H9 (cell line): ENCODE data around the gene MICU1. TPM values are rescaled to one million over a fixed set of nuclear protein-coding genes. Genes with fewer than 3 reads are reported as not detected.
"Not testable (repeated sequence)": the region's sequence is repeated elsewhere in the genome, so short reads cannot be mapped to it uniquely, and the experiment has no call there.

ENCODE experiments used
- DNase-seq: peaks from one replicate; pipeline ENCODE4 v3.0.0-alpha.2; 2017
- H2AFZ ChIP-seq: one replicate; pipeline ENCODE4 v1.6.1; 2013; ENCODE audit warnings: mild to moderate bottlenecking, low read length, control low read depth, moderate library complexity
- H2AK5ac ChIP-seq: 2 replicates; pipeline ENCODE4 v1.6.1; 2013; ENCODE audit warnings: low read length, control low read depth, mixed read lengths; ENCODE audit not compliant: insufficient read length
- H2BK120ac ChIP-seq: one replicate; pipeline ENCODE4 v1.6.1; 2013; ENCODE audit warnings: low read depth, mild to moderate bottlenecking, low read length, control low read depth, inconsistent platforms; ENCODE audit not compliant: poor library complexity, severe bottlenecking
- H2BK12ac ChIP-seq: 2 replicates; pipeline ENCODE4 v1.6.1; 2013; ENCODE audit warnings: low read length, control low read depth, mixed read lengths, low read depth; ENCODE audit not compliant: insufficient read length
- H2BK15ac ChIP-seq: 2 replicates; pipeline ENCODE4 v1.6.1; 2013; ENCODE audit warnings: low read depth, low read length, control low read depth
- H2BK20ac ChIP-seq: one replicate; pipeline ENCODE4 v1.6.1; 2013; ENCODE audit warnings: low read depth, mild to moderate bottlenecking, low read length, control low read depth, inconsistent platforms; ENCODE audit not compliant: poor library complexity, severe bottlenecking
- H2BK5ac ChIP-seq: 2 replicates; pipeline ENCODE4 v1.6.1; 2013; ENCODE audit warnings: low read length, control low read depth, mixed read lengths; ENCODE audit not compliant: insufficient read length
- H3K14ac ChIP-seq: 2 replicates; pipeline ENCODE4 v1.6.1; 2013; ENCODE audit warnings: low read length, control low read depth; ENCODE audit not compliant: insufficient read depth
- H3K18ac ChIP-seq: 2 replicates; pipeline ENCODE4 v1.6.1; 2013; ENCODE audit warnings: low read depth, mild to moderate bottlenecking, mixed read lengths, low read length, control low read depth; ENCODE audit not compliant: insufficient read length
- H3K23ac ChIP-seq: 2 replicates; pipeline ENCODE4 v1.6.1; 2013; ENCODE audit warnings: low read length, control low read depth, mixed read lengths, low read depth; ENCODE audit not compliant: insufficient read length
- H3K23me2 ChIP-seq: 2 replicates; pipeline ENCODE4 v1.6.1; 2013; ENCODE audit warnings: low read depth, mild to moderate bottlenecking, mixed read lengths, low read length, control low read depth; ENCODE audit not compliant: insufficient read length, poor library complexity, severe bottlenecking
- H3K27ac ChIP-seq: 2 replicates; pipeline ENCODE4 v1.5.1; 2013; ENCODE audit warnings: low read length, control low read depth, mixed read lengths, low read depth; ENCODE audit not compliant: insufficient read length
- H3K27me3 ChIP-seq: 2 replicates; pipeline ENCODE4 v1.6.1; 2013; ENCODE audit warnings: low read length, control low read depth, inconsistent platforms; ENCODE audit not compliant: insufficient read depth
- H3K4ac ChIP-seq: 2 replicates; pipeline ENCODE4 v1.6.1; 2013; ENCODE audit warnings: low read depth, mild to moderate bottlenecking, control low read depth, inconsistent platforms, low read length, moderate library complexity
- H3K4me1 ChIP-seq: 2 replicates; pipeline ENCODE4 v1.6.1; 2013; ENCODE audit warnings: low read length, control low read depth, inconsistent platforms; ENCODE audit not compliant: insufficient read depth
- H3K4me2 ChIP-seq: 2 replicates; pipeline ENCODE4 v1.6.1; 2013; ENCODE audit warnings: low read length, control low read depth, mixed read lengths; ENCODE audit not compliant: insufficient read length, insufficient read depth
- H3K56ac ChIP-seq: 2 replicates; pipeline ENCODE4 v1.6.1; 2013; ENCODE audit warnings: low read depth, mild to moderate bottlenecking, mixed read lengths, low read length, control low read depth; ENCODE audit not compliant: insufficient read length
- H3K79me1 ChIP-seq: 2 replicates; pipeline ENCODE4 v1.6.1; 2013; ENCODE audit warnings: low read depth, mild to moderate bottlenecking, moderate library complexity, low read length, control low read depth, inconsistent platforms; ENCODE audit not compliant: insufficient read depth, poor library complexity, severe bottlenecking
- H3K79me2 ChIP-seq: 2 replicates; pipeline ENCODE4 v1.6.1; 2013; ENCODE audit warnings: low read length, control low read depth, inconsistent platforms; ENCODE audit not compliant: insufficient read depth
- H3K9ac ChIP-seq: 2 replicates; pipeline ENCODE4 v1.6.1; 2013; ENCODE audit warnings: low read length, control low read depth, mixed read lengths; ENCODE audit not compliant: insufficient read length; ENCODE audit errors: extremely low read depth
- H3K9me3 ChIP-seq: one replicate; pipeline ENCODE4 v1.6.1; 2013; ENCODE audit warnings: low read depth, low read length, inconsistent platforms; ENCODE audit not compliant: control insufficient read depth
- H3T11ph ChIP-seq: one replicate; pipeline ENCODE4 v1.6.1; 2013; ENCODE audit warnings: mild to moderate bottlenecking, low read length, control low read depth, inconsistent platforms
- H4K20me1 ChIP-seq: one replicate; pipeline ENCODE4 v1.6.1; 2013; ENCODE audit not compliant: control insufficient read depth, insufficient read length, insufficient read depth
- H4K5ac ChIP-seq: 2 replicates; pipeline ENCODE4 v1.6.1; 2013; ENCODE audit warnings: low read depth, mild to moderate bottlenecking, mixed read lengths, low read length, control low read depth; ENCODE audit not compliant: insufficient read length
- H4K8ac ChIP-seq: replicated peaks from 2 replicates; pipeline ENCODE4 v1.6.1; 2013; ENCODE audit warnings: low read length, control low read depth, mixed read lengths, low read depth; ENCODE audit not compliant: insufficient read length
- H4K91ac ChIP-seq: 2 replicates; pipeline ENCODE4 v1.6.1; 2013; ENCODE audit warnings: low read depth, mild to moderate bottlenecking, moderate library complexity, mixed read lengths, low read length, control low read depth; ENCODE audit not compliant: insufficient read length
- H3K27ac Mint-ChIP-seq, 3 experiments: 2 replicates in 2 of 3; 3 replicates in 1 of 3; pipeline ENCODE4 v1.8.0; 2020 to 2021; ENCODE audit warnings: mixed read lengths in 3 of 3, mild to moderate bottlenecking in 1 of 3, moderate library complexity in 1 of 3
- H3K27me3 Mint-ChIP-seq: 2 replicates; pipeline ENCODE4 v1.8.0; 2021; ENCODE audit warnings: low read depth, mild to moderate bottlenecking, moderate library complexity, mixed read lengths
- H3K36me3 Mint-ChIP-seq, 3 experiments: 2 replicates in 2 of 3; 3 replicates in 1 of 3; pipeline ENCODE4 v1.8.0; 2020 to 2021; ENCODE audit warnings: low read depth in 3 of 3, mixed read lengths in 3 of 3; ENCODE audit not compliant: insufficient read depth in 1 of 3
- H3K4me1 Mint-ChIP-seq, 2 experiments: 2 replicates each; pipeline ENCODE4 v1.8.0; 2020; ENCODE audit warnings: mixed read lengths in 2 of 2
- H3K4me3 Mint-ChIP-seq, 2 experiments: 2 replicates in 1 of 2; 3 replicates in 1 of 2; pipeline ENCODE4 v1.8.0; 2020 to 2021; ENCODE audit warnings: mild to moderate bottlenecking in 2 of 2, mixed read lengths in 2 of 2, moderate library complexity in 1 of 2
- H3K9me3 Mint-ChIP-seq, 2 experiments: 2 replicates in 1 of 2; 3 replicates in 1 of 2; pipeline ENCODE4 v1.8.0; 2020; ENCODE audit warnings: mild to moderate bottlenecking in 2 of 2, mixed read lengths in 2 of 2, moderate library complexity in 1 of 2
- WGBS: extraction: QIAGEN DNeasy Blood & Tissue Kit; methylation state at CpG from one replicate; pipeline ENCODE4 v1.1.7; 2013; ENCODE audit warnings: missing lambda C conversion rate, low lambda C conversion rate, mixed read lengths; ENCODE audit not compliant: insufficient read length; ENCODE audit errors: extremely low coverage; 5-methylcytosine and 5-hydroxymethylcytosine counted together
- total RNA-seq: library from RNA; stranded (reverse); gene quantifications from 2 replicates; pipeline ENCODE4 v1.2.1, GENCODE V29; 2021

MICU1 gene
- total RNA-seq, 1 experiment from 2014 or later: 33.2 TPM

DNA sequence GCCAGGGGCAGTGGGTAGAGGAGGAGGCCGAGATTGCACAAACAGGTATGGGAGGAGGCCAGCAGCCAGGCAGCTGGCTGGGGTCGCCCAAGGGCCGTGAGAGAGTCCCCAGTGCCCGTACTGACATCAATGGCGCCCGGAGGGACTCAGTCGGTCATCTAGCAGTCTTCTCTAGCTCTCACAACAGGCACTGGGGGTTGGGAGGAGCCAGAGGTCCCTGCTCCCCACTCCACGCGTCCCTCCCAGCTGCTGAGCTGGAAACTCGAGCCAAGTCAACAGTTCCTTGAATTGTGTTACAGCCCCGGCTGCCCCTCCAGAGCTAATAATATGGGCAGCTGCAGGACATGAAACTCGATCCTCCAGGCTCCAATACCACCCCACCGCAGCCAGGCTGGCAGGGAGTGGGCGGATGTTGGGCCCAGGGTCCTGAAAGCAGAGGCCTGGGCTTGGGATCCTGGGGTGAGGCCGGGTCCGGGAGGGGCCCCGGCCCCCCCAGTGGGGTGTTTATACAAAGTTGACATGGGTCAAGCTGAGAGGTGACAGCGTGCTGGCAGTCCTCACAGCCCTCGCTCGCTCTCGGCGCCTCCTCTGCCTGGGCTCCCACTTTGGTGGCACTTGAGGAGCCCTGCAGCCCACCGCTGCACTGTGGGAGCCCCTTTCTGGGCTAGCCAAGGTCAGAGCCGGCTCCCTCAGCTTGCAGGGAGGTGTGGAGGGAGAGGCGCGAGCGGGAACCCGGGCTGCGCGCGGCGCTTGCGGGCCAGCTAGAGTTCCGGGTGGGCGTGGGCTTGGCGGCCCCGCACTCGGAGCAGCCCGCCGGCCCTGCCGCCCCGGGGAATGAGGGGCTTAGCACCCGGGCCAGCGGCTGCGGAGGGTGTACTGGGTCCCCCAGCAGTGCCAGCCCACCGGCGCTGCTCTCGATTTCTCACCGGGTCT lies 300.4 kb downstream of the MICU1 start:
- H3K23ac ChIP-seq, H2AK5ac ChIP-seq, H3K79me1 ChIP-seq, H3K27me3 Mint-ChIP-seq, H2BK20ac ChIP-seq, H3K56ac ChIP-seq, H3K79me2 ChIP-seq, H3K4me2 ChIP-seq, H3K9me3 Mint-ChIP-seq, H2BK120ac ChIP-seq, H3K36me3 Mint-ChIP-seq, H3K23me2 ChIP-seq, H2BK12ac ChIP-seq, H3T11ph ChIP-seq, H3K4me1 ChIP-seq, H4K5ac ChIP-seq, H3K27me3 ChIP-seq, H4K8ac ChIP-seq, H3K27ac ChIP-seq, H3K14ac ChIP-seq, H3K9me3 ChIP-seq, H3K4ac ChIP-seq, H3K9ac ChIP-seq, H3K4me3 Mint-ChIP-seq, H2BK5ac ChIP-seq, H2BK15ac ChIP-seq, H3K18ac ChIP-seq, H4K91ac ChIP-seq, H2AFZ ChIP-seq, H4K20me1 ChIP-seq: not testable (repeated sequence)
- DNase-seq: peak; percentile 69
- Mint-ChIP-seq H3K27ac (peak overlapping the region in 2 of 3 experiments; percentile 44 to 65; a peak in 4 of 7 replicates), H3K4me1 (peaks cover 31 to 50% of the 10 kb centered on the region in 2 experiments)
- no CpG with 5 or more reads among the region's 49 CpGs for WGBS
